NT2/D1 (cell line): Measurements from ENCODE around the gene F2.

Experiments used
- SUZ12 ChIP-seq: IDR thresholded peaks from 2 replicates; pipeline ENCODE4 v1.6.1; 2011; ENCODE audit not compliant: insufficient read length, insufficient read depth; ENCODE audit errors: extremely low read depth
- ZNF274 ChIP-seq: IDR thresholded peaks from 2 replicates; pipeline ENCODE4 v1.6.1; 2011; ENCODE audit warnings: mild to moderate bottlenecking, low read depth, low read length

GRCh38 chr11:46695345-46696211, 23.4 kb upstream of the F2 start:
- TF ChIP-seq ZNF274 (no peak), SUZ12 (no peak)
